Measurements from ENCODE around the gene ERVW-1. TPM values are rescaled to one million over a fixed set of nuclear protein-coding genes. Genes with fewer than 3 reads are reported as not detected.
"Not testable (repeated sequence)": the region's sequence is repeated elsewhere in the genome, so short reads cannot be mapped to it uniquely, and the experiment has no call there.

ERVW-1 gene, protein sequence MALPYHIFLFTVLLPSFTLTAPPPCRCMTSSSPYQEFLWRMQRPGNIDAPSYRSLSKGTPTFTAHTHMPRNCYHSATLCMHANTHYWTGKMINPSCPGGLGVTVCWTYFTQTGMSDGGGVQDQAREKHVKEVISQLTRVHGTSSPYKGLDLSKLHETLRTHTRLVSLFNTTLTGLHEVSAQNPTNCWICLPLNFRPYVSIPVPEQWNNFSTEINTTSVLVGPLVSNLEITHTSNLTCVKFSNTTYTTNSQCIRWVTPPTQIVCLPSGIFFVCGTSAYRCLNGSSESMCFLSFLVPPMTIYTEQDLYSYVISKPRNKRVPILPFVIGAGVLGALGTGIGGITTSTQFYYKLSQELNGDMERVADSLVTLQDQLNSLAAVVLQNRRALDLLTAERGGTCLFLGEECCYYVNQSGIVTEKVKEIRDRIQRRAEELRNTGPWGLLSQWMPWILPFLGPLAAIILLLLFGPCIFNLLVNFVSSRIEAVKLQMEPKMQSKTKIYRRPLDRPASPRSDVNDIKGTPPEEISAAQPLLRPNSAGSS
- not detected in 2 replicates for total RNA-seq (2014; rRNA removed; shearing (Covaris generic))

GRCh38 chr7:92477681-92478080 is at the start of gene ERVW-1:
TSS of gene ERVW-1 (minus strand) at chr7:92477946. CDS start at chr7:92470381, 7,565 bp downstream.
- not testable (repeated sequence) for DNase-seq (ENCODE audit: low spot score)

DNA sequence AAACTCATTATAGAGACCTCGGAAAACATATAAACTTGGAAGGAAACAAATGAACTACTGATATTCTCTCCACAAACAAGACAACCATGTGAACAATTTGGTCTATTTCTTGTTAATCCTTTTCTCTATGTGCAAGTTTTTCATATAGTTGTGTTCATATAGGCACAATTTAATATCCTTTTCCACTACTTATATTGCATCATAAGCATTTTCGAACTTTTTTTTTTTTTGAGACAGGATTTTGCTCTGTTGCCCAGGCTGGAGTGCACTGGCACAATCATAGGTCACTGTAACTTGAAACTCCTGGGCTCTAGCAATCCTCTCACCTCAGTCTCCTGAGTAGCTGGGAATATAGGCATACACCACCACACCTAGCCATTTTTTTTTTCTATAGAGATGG is 45.4 kb upstream of the ERVW-1 start:
- DNase-seq (ENCODE audit: low spot score) = no peak

GRCh38 chr7:92520024-92520423 is 42.3 kb upstream of the ERVW-1 start:
- no peak for DNase-seq (ENCODE audit: low spot score)

GRCh38 chr7:92517631-92518030 is 39.9 kb upstream of the ERVW-1 start:
- no peak for DNase-seq (ENCODE audit: low spot score)

- no peak for DNase-seq (ENCODE audit: low spot score)
Measured at GRCh38 chr7:92513167-92513902, 35.6 kb upstream of the ERVW-1 start.

DNA sequence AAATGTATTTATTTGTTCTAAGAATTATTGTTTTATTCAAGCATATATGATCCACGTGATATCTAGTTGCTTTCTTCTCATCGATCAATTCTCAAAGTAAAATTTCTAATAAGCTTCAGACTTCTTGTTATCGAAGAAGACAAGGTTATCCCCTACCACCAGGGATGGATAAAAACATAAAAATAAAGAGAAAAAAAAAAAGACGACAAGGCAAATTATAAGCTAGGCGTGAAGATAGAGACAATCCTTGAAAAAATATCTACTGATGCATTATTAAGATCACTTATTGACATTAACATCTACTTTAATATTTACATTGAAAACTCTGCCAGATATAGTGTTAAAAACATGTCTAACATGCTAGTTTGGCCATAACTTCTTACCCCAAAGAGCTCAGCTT is 31.2 kb upstream of the ERVW-1 start:
- no peak for DNase-seq (ENCODE audit: low spot score)

DNA sequence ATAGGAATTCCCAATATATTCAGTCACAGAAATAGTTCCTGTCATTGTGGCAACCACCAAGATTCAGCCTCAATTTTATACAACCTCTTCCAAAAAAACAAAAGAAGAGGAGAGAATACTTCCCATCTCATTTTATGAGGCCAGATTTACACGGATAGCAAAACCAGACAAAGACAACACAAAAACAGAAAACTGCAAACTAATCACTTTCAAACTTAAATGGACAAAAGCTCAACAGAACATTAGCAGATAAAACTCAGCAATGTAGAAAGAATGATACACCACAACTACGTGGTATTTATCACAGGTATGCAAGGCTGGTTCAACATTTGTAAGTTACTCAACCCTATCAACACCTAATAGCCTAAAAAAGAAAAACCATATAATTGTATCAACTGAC is 28.6 kb upstream of the ERVW-1 start:
- no peak for DNase-seq (ENCODE audit: low spot score)

DNA sequence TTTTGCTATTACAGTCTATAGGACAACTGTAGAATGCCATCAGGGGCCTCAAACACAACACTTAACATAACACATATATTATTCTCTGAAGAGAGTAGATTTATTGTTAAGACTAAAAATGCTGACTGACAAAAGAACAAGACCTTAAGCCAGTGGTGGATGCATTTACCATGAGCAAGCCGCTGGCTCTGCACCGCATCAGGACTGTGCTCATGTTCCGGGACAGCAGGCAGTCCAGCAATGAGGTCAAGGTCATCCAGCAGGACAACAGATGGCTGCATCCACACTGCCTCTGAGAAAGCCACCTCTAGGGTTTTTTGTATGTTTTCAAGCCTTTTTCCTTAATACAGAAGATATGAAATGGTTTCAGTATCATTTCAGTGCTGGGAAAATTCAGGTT is 26.8 kb upstream of the ERVW-1 start:
- no peak for DNase-seq (ENCODE audit: low spot score)

DNA sequence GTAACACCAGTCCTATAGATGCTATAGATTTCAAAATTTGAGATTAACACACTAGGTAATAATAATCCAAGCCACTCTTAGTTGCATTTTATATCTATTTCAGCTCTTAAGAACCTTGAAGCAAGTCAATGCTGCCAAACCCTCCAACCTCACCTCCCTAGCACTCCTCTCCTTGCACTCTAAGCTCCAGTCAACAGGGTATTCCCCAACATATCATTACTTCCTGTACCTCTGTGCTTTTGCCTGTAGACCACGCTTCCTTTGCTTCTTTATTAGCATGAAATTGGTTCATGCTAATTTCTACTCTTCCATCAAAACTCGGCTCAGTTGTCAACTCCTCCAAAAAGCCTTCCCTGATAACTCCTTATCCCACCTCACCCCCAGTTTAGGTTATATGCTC is 26.0 kb upstream of the ERVW-1 start:
- DNase-seq (ENCODE audit: low spot score) = no peak

GRCh38 chr7:92498557-92498956 is 20.8 kb upstream of the ERVW-1 start:
- no peak for DNase-seq (ENCODE audit: low spot score)

DNA sequence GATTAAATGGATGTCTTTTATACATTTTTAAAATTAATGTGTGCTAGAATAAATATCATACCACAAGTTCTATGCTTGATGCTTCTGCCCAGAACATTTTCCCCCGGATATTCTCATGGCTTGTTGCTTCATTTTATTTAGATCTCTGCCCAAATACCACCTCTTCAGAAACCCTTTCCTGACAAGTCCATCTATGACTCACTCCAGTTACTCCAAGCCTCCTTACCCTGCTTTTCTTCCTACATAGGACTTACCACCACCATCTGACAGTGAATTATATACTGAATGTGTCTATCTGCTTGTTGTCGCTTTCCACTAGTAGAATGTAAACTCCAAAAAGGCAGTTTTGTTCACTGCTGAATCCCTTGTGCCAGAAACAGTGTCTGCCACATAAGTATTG is 19.1 kb upstream of the ERVW-1 start:
- DNase-seq (ENCODE audit: low spot score) = no peak

- DNase-seq (ENCODE audit: low spot score) = no peak
Measured at GRCh38 chr7:92489634-92490033, 11.9 kb upstream of the ERVW-1 start.

DNA sequence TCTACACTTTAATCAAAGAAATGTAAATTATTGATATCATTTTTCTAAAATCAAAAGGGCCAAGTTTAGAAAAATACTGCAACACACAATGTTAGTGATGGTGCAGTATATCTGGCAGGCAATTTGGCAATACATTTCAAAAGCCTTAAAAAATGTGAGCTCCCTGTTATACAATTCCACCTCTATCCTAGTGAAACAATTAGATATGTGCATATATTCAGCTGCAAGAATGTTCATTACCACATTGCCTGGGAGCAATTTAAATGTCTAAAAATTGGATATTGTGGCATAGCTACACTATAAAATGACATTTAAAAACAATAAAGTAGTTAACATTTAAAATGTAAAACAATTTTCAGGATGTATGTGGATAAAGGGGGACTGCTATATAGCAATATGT is 10.1 kb upstream of the ERVW-1 start:
- DNase-seq (ENCODE audit: low spot score) = no peak

DNA sequence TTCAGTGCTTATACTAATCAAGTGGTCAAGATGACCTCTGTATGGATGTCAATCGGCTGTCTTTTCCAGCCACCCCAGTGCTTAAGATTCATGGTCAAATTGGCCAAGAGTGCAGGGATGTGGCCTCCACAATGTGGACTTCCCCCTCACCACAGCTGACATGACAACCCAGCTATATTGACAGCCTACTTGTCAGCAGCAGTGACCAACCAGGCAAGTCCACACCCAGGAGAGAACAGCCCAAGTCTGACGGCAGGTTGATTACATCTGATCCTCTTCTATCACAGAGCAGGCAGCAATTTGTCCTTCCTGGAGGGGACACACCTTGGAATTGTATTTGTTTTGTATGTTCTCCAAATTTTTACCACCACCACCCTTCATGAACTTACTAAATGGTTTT is 8.2 kb upstream of the ERVW-1 start:
- no peak for DNase-seq (ENCODE audit: low spot score)

DNA sequence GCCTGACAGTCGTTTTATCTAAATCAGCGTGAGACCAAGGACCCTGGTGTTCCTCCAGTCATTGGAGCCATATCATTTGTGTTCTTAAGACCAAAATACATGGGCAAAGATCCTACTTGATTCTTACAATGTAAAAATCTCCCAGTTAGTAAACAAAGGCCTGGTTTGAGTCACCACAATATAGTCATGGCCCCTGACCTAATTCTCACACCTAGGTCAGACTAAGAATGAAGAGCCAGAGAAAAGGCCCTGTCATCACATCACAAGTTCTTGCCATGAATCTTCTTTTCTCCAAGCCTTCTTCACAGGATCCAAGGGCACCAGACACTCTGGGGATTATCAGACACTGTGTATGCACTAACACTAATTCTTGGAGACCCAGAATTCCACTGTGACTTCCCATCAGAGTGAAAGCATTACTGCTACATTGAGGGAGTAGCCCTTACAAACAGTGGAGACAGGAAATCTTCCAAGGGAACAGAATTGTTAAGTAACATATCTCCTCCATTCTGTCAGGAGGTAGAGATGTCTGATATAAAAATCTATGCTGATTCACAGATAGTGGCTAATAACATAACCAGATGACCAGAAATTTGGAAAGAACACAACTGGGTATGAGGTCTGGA is 7.6 kb upstream of the ERVW-1 start:
- DNase-seq (ENCODE audit: low spot score) = no peak

GRCh38 chr7:92484226-92484625 is 6.5 kb upstream of the ERVW-1 start:
- DNase-seq (ENCODE audit: low spot score) = not testable (repeated sequence)

GRCh38 chr7:92483624-92484023 is 5.9 kb upstream of the ERVW-1 start:
- DNase-seq (ENCODE audit: low spot score) = not testable (repeated sequence)

DNA sequence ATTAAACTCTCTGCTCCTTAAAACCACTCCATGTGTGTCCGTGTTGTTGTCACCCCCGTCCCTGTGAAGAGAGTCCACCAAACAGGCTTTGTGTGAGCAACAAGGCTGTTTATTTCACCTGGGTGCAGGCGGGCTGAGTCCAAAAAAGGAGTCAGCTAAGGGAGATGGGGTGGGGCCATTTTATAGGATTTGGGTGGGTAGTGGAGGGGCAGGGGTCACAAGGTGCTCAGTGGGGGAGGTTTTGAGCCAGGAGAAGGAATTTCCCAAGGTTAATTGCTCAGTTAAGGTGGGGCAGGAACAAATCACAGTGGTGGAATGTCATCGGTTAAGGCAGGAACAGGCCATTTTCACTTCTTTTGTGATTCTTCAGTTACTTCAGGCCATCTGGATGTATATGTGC is 1.4 kb upstream of the ERVW-1 start:
- DNase-seq (ENCODE audit: low spot score) = not testable (repeated sequence)

DNA sequence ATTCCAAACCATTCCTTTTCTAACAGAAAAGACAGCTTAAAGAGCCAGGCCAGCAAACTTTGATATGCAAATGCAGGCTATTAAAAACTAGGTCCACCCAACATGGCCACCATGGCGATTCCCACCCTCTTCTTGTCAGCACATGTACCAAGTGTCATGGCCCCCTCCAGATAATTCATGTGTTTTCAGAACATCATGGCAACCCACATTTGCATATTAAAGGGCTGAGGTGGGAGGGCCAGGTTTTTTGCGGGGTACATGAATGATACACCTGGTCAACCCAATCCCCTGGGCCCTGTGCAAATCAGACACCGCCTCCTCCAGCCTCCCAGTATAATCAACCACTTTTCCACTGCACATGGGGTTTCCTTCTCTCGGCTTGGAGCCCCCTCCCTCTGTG is 965 bp upstream of the ERVW-1 start:
- no peak for DNase-seq (ENCODE audit: low spot score)

- DNase-seq (ENCODE audit: low spot score) = no peak
Measured at GRCh38 chr7:92478095-92478494, 349 bp upstream of the ERVW-1 start.

GRCh38 chr7:92475851-92476590 is 1.7 kb downstream of the ERVW-1 start:
- not testable (repeated sequence) for DNase-seq (ENCODE audit: low spot score)
